ENCODE measurements around the gene MYLIP. TPM values are rescaled to one million over a fixed set of nuclear protein-coding genes. Genes with fewer than 3 reads are reported as not detected.

MYLIP gene
- total RNA-seq, 4 donors from 2014 or later, result 25.9 to 53.0 (median 36.5) TPM

DNA sequence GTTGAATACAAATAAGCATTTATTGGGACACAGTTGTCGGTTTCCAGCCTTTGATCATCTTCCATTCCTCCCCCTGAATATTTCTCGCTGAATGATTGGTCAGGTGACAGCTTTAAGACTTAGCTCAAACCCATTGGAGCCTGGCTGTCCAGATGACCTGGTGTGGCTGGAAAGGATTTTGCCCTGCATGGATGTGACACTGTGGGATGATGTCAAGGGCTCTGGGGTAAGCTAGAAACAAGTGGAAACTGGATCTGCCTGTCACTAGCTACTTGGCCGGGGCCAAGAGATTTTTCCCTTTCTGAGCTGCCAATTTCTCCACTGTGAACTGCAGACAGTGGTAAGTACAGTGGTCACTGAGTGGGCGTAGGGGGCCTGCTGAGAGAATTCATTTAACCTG is 41.9 kb upstream of the MYLIP start:
- Histone ChIP-seq H3K9me3 (no peaks in the 10 kb centered on the region), H3K36me3 (no peaks in the 10 kb centered on the region), H3K27ac (no peak overlapping the region), H3K4me3 (no peak overlapping the region), H3K4me1 (peaks cover 6% of the 10 kb centered on the region), H3K27me3 (no peaks in the 10 kb centered on the region)
- 75% methylated on average over 4 of the region's 4 CpGs for WGBS
- TF ChIP-seq, protein P1, sequence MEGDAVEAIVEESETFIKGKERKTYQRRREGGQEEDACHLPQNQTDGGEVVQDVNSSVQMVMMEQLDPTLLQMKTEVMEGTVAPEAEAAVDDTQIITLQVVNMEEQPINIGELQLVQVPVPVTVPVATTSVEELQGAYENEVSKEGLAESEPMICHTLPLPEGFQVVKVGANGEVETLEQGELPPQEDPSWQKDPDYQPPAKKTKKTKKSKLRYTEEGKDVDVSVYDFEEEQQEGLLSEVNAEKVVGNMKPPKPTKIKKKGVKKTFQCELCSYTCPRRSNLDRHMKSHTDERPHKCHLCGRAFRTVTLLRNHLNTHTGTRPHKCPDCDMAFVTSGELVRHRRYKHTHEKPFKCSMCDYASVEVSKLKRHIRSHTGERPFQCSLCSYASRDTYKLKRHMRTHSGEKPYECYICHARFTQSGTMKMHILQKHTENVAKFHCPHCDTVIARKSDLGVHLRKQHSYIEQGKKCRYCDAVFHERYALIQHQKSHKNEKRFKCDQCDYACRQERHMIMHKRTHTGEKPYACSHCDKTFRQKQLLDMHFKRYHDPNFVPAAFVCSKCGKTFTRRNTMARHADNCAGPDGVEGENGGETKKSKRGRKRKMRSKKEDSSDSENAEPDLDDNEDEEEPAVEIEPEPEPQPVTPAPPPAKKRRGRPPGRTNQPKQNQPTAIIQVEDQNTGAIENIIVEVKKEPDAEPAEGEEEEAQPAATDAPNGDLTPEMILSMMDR (IDR thresholded peaks at IDR 0.05), result no peak
- TF ChIP-seq POLR2A (IDR thresholded peaks at IDR 0.05), result no peak
- no peak for TF ChIP-seq EP300 (IDR thresholded peaks at IDR 0.05)
- no peak for TF ChIP-seq POLR2AphosphoS5 (IDR thresholded peaks at IDR 0.05)
- DNase-seq (ENCODE audit: low spot score in 2 of 2), result no peak

DNA sequence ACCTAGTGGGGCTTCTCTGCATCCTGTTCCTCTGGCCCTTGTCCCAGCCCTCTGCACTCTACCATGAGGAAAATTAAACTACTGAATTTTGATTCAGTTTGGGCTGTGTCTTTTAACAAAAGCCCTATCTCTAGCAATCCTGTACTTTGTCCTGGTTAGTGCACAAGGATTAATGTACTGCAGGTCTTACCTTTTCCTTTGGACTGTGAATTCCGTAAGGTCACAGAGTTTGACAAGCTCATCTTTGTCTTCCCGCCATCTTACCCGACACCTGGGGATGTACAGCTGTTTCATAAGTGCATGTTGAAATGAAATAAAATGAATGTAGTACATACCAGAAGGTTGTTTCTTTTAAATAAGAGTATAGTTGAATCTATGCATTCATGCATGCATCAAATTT is 41.5 kb upstream of the MYLIP start:
- H3K36me3 ChIP-seq, result no peaks in the 10 kb centered on the region
- H3K27ac ChIP-seq, result no peak overlapping the region
- H3K4me3 ChIP-seq, result no peak overlapping the region
- H3K4me1 ChIP-seq, result peaks cover 6% of the 10 kb centered on the region
- no peak for TF ChIP-seq POLR2AphosphoS5 (IDR thresholded peaks at IDR 0.05)
- TF ChIP-seq, protein P1 (IDR thresholded peaks at IDR 0.05), result no peak
- TF ChIP-seq POLR2A (IDR thresholded peaks at IDR 0.05), result no peak
- no peak for TF ChIP-seq EP300 (IDR thresholded peaks at IDR 0.05)
- no peak for DNase-seq (ENCODE audit: low spot score in 2 of 2)
- WGBS, result 100% methylated on average over 3 of the region's 3 CpGs
- H3K9me3 ChIP-seq, result no peaks in the 10 kb centered on the region
- H3K27me3 ChIP-seq, result no peaks in the 10 kb centered on the region

DNA sequence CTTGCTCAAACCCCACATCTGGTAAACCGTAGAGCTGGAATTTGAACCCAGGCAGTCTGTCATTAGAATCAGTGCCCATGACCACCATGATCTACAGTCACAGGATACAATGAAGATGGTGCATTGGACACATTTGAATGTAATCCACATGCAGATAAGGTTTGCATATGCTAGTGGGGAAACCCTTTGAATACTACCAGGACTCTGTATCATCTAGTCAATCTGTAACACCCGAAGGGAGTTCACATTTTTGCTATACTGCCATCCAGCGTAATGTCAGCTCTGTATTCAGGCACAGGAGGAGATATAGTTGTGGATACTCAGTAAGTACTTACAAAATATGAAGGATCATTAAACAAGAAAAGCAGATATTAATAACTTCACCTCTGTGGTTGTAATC is 40.5 kb upstream of the MYLIP start:
- WGBS, result 100% methylated on average over 3 of the region's 3 CpGs
- peaks cover 6% of the 10 kb centered on the region for H3K4me1 ChIP-seq

DNA sequence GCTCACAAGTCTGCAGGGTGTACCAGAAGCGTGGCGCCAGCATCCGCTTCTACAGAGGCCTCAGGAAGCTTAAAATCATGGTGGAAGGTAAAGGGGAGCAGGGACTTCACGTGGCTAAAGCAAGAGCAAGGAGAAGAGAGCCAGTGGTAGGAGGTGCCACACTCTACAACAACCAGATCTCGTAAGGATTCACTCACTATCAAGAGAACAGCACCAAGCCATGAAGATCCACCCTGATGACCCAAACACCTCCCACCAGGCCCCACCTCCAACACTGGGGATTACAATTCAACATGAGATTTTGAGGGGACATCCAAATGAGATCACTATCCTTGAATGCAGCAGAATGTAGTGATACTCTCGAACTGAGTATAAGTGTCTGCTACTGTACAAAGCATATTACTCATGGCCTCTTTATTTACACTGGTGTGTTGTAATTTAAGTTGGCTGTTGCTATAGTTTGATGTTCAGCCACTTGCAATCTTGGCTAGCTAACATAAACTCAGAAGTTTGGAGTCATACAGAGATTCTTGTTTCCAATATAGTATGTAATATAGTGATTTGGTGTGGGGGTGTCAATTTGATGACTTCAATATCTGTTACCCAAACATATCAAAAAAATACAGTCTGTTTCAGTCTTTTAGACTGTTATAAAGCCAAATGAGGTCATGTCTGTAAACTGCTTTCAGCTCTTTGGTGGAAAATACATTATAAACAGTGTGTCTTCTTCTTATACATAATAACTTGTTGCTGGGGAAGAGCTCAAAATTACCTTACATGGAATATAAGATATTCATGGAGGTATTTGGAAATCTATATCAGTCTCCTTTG is 39.4 kb upstream of the MYLIP start:
- Histone ChIP-seq H3K27ac (no peak overlapping the region), H3K4me1 (peaks cover 6% of the 10 kb centered on the region), H3K9me3 (no peaks in the 10 kb centered on the region), H3K36me3 (no peaks in the 10 kb centered on the region), H3K4me3 (no peak overlapping the region), H3K27me3 (no peaks in the 10 kb centered on the region)
- WGBS, result 75% methylated on average over 6 of the region's 6 CpGs
- no peak for DNase-seq (ENCODE audit: low spot score in 2 of 2)
- TF ChIP-seq POLR2A (IDR thresholded peaks at IDR 0.05) (no peak), POLR2AphosphoS5 (IDR thresholded peaks at IDR 0.05) (no peak)
- TF ChIP-seq, protein P1 (IDR thresholded peaks at IDR 0.05), result no peak

More for the DNA sequence above, 40.5 kb upstream of the MYLIP start:
- no peaks in the 10 kb centered on the region for H3K36me3 ChIP-seq
- no peak overlapping the region for H3K4me3 ChIP-seq
- no peak for DNase-seq (ENCODE audit: low spot score in 2 of 2)
- no peaks in the 10 kb centered on the region for H3K27me3 ChIP-seq
- H3K9me3 ChIP-seq, result no peaks in the 10 kb centered on the region
- TF ChIP-seq POLR2A (IDR thresholded peaks at IDR 0.05), result no peak
- TF ChIP-seq, protein P1 (IDR thresholded peaks at IDR 0.05), result no peak
- no peak for TF ChIP-seq EP300 (IDR thresholded peaks at IDR 0.05)
- H3K27ac ChIP-seq, result no peak overlapping the region

DNA sequence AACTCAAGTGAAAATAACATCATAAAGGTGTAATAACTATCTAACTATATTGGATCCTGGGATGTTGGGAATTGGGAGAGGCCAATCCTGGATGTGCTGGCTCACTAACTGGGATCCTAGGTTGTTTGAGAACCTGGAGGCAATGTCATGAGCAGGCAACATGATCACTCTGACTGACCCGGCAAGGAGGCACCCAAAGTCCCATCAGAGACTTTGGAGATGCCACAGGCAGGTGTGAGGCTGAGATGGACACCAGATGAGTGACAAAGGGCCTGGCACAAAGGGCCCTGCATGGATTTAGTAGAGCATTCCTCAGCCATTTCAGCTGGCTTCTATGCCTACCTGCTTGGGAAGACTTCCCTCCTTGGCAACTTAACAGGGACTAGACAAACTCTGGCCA is 38.4 kb upstream of the MYLIP start:
- Histone ChIP-seq H3K9me3 (no peaks in the 10 kb centered on the region), H3K4me1 (peaks cover 6% of the 10 kb centered on the region), H3K36me3 (no peaks in the 10 kb centered on the region), H3K27ac (no peak overlapping the region), H3K4me3 (no peak overlapping the region), H3K27me3 (no peaks in the 10 kb centered on the region)
- no peak for DNase-seq (ENCODE audit: low spot score in 2 of 2)
- TF ChIP-seq POLR2A (IDR thresholded peaks at IDR 0.05), result no peak
- TF ChIP-seq, protein P1 (IDR thresholded peaks at IDR 0.05), result no peak
- no peak for TF ChIP-seq EP300 (IDR thresholded peaks at IDR 0.05)
- TF ChIP-seq POLR2AphosphoS5 (IDR thresholded peaks at IDR 0.05), result no peak
- WGBS, result 89% methylated on average over 1 of the region's 1 CpG
